ENCODE measurements around the gene SLC29A3.

DNA sequence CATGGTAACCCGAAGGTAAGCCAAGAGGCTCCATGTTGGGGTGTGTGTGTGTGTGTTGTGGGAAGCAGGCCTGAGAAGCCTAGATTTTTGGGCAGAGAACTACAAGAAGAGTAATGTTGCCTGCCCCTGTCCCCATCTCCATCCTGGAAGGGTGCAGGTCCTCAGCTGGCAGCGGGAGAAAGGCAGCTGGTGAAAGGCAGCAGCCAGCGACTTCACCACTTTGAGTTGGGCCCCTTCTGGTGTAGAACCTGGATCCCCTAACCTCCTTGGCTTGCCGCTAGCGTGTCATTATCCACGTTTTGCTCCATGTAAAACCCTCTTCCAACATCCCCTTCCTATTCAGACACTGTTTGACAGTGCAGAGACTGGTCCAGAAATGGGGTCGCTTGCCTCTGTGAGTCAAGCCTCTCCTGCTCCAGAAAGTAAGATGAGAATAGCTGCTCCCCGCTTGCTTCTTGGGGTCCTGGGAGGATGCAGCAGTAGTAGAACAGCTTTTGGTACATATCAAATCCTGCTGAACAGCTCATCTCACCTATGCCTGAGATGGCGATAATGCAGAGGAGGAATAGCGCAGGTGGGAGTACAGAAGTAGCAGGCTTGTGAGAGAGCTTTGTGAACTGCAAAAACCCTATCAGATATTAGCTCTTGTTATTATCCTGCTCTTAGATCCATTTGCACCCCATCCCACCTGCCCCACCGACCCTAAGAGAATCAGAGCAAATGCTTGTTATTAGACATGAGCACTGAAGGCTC lies 55.6 kb downstream of the SLC29A3 start:
- TF ChIP-seq FOXP2 (optimal IDR thresholded peaks at IDR 0.05; ENCODE audit: control extremely low read depth, extremely low read length, insufficient read depth) (no peak), EZH2 (IDR thresholded peaks at IDR 0.05) (no peak), POLR2AphosphoS5 (IDR thresholded peaks at IDR 0.05; ENCODE audit: borderline replicate concordance, low read depth, low read length) (no peak)

All from SK-N-MC (cell line).